ENCODE results near the gene ARRDC2.

DNA sequence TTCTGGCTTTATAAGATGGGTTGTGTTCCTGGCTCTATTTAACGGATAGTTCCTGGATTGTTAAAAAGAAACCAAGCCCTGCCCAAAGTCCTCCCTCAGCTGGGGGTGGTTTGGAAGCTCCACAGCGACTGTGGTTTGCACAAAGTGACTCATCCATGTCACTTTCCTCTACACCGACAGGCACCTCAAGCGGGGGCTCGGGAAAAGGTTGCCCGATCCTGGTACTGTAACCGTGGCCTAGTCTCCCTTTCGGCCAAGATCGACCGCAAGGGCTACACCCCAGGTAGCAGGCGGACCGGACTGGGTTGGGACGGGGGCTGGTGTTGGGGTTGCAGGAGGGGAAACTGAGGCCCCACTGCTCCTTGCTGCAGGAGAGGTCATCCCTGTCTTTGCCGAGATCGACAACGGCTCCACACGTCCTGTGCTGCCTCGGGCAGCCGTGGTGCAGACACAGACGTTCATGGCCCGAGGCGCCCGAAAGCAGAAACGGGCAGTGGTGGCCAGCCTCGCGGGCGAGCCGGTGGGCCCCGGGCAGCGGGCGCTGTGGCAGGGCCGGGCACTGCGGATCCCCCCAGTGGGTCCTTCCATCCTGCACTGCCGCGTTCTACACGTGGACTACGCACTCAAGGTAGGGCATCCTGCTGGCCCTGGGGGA, 1.6 kb downstream of the ARRDC2 start:
- TF ChIP-seq, protein P1, sequence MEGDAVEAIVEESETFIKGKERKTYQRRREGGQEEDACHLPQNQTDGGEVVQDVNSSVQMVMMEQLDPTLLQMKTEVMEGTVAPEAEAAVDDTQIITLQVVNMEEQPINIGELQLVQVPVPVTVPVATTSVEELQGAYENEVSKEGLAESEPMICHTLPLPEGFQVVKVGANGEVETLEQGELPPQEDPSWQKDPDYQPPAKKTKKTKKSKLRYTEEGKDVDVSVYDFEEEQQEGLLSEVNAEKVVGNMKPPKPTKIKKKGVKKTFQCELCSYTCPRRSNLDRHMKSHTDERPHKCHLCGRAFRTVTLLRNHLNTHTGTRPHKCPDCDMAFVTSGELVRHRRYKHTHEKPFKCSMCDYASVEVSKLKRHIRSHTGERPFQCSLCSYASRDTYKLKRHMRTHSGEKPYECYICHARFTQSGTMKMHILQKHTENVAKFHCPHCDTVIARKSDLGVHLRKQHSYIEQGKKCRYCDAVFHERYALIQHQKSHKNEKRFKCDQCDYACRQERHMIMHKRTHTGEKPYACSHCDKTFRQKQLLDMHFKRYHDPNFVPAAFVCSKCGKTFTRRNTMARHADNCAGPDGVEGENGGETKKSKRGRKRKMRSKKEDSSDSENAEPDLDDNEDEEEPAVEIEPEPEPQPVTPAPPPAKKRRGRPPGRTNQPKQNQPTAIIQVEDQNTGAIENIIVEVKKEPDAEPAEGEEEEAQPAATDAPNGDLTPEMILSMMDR (IDR thresholded peaks at IDR 0.05; ENCODE audit: insufficient read depth, low read length): no peak
- TF ChIP-seq SPI1 (IDR thresholded peaks at IDR 0.05; ENCODE audit: borderline replicate concordance, low read depth) (no peak), GABPA (IDR thresholded peaks at IDR 0.05; ENCODE audit: low read depth) (no peak)

Data from HL-60 (cell line).